OCI-LY7 (cell line): Measurements from ENCODE around the gene NDUFB3. TPM values are rescaled to one million over a fixed set of nuclear protein-coding genes. Genes with fewer than 3 reads are reported as not detected.

Experiments used
- BruUV-seq: library from RNA; stranded (reverse); fragments of 400-500 nt; replicated peaks from 2 replicates; lab custom pipeline; 2021; lab: Mats Ljungman, UMichigan
- CTCF ChIA-PET: fragments of 300-600 bp; sonication (Branson Sonifier 250); formaldehyde crosslinking; loops from one replicate; lab custom pipeline; 2022; ENCODE audit warnings: antibody characterized with exemption; ENCODE audit not compliant: unreplicated experiment; lab: Charles Lee
- POLR2A ChIA-PET: fragments of 300-600 bp; sonication (Branson Sonifier 250); formaldehyde crosslinking; loops from one replicate; lab custom pipeline; 2022; ENCODE audit warnings: antibody characterized with exemption; lab: Charles Lee
- DNase-seq: peaks from one replicate; pipeline ENCODE4 v3.0.0-alpha.2; 2015; ENCODE audit warnings: low spot score
- H2AFZ ChIP-seq: fragments of 200-600 bp; sonication (generic), shearing (Covaris generic); 2 replicates; pipeline ENCODE4 v1.6.1; 2014; ENCODE audit warnings: mild to moderate bottlenecking, antibody characterized with exemption, low read length, moderate library complexity
- H3K27ac ChIP-seq: fragments of 200-600 bp; sonication (generic); 2 replicates; pipeline ENCODE4 v1.5.1; 2014; ENCODE audit warnings: mixed run types, low read depth, mild to moderate bottlenecking, moderate library complexity, low read length, inconsistent platforms; ENCODE audit not compliant: poor library complexity, severe bottlenecking
- H3K36me3 ChIP-seq: fragments of 200-600 bp; sonication (generic); 2 replicates; pipeline ENCODE4 v1.6.1; 2014; ENCODE audit warnings: mild to moderate bottlenecking, antibody characterized with exemption, low read length, moderate library complexity, mixed read lengths; ENCODE audit not compliant: insufficient read depth
- H3K4me1 ChIP-seq: fragments of 200-600 bp; sonication (generic); 2 replicates; pipeline ENCODE4 v1.5.1; 2014; ENCODE audit warnings: mild to moderate bottlenecking, low read length; ENCODE audit not compliant: insufficient read depth, poor library complexity, severe bottlenecking
- H3K4me2 ChIP-seq: fragments of 200-600 bp; sonication (generic); 2 replicates; pipeline ENCODE4 v1.6.1; 2014; ENCODE audit warnings: mild to moderate bottlenecking, low read length
- H3K4me3 ChIP-seq: fragments of 200-600 bp; sonication (generic); 2 replicates; pipeline ENCODE4 v1.5.1; 2014; ENCODE audit warnings: mild to moderate bottlenecking, low read depth, low read length; ENCODE audit not compliant: poor library complexity, severe bottlenecking
- H3K79me2 ChIP-seq: fragments of 200-600 bp; sonication (generic); 2 replicates; pipeline ENCODE4 v1.6.1; 2016; ENCODE audit warnings: low read depth, mild to moderate bottlenecking, low read length, moderate library complexity, mixed read lengths; ENCODE audit not compliant: insufficient read depth
- H3K9me2 ChIP-seq: fragments of 200-600 bp; sonication (generic); 2 replicates; pipeline ENCODE4 v1.6.1; 2016; ENCODE audit warnings: mild to moderate bottlenecking, low read length, mixed read lengths; ENCODE audit not compliant: insufficient read depth
- H3K9me3 ChIP-seq: fragments of 200-600 bp; sonication (generic); 2 replicates; pipeline ENCODE4 v1.6.1; 2014; ENCODE audit warnings: mild to moderate bottlenecking, mixed run types, low read length, mixed read lengths
- H4K20me1 ChIP-seq: fragments of 200-600 bp; sonication (generic); 2 replicates; pipeline ENCODE4 v1.6.1; 2014; ENCODE audit warnings: mild to moderate bottlenecking, antibody characterized with exemption, low read length, moderate library complexity, mixed read lengths; ENCODE audit not compliant: insufficient read depth
- CTCF ChIP-seq: fragments of 200-600 bp; sonication (generic); conservative IDR thresholded peaks from 2 replicates; pipeline ENCODE4 v1.5.1; 2014; ENCODE audit warnings: mild to moderate bottlenecking, antibody characterized with exemption, low read length, moderate library complexity, mixed read lengths
- EZH2phosphoT487 ChIP-seq: fragments of 200-600 bp; sonication (generic); IDR thresholded peaks from 2 replicates; pipeline ENCODE4 v1.6.1; 2018; ENCODE audit warnings: low read depth, borderline replicate concordance, mild to moderate bottlenecking, mixed run types, antibody characterized with exemption, low read length, moderate library complexity, mixed read lengths
- intact Hi-C: fragments of 100-400 bp; cut with micrococcal nuclease; formaldehyde crosslinking; loops from one replicate; pipeline ENCODE4 v1.10.0; 2022; ENCODE audit not compliant: unreplicated experiment
- total RNA-seq, 2 experiments: library from RNA; depleted of rRNA in 1 of 2; stranded (reverse); fragments of >200 nt in 1 of 2; shearing (Covaris generic) in 1 of 2; gene quantifications; 2 replicates each; pipeline ENCODE4 v1.2.3, GENCODE V29; 2014 to 2022

The NDUFB3 gene
- total RNA-seq, 2 experiments from 2014 or later, result 90.5 to 115 TPM

GRCh38 chr2:201090574-201090973 lies 18.8 kb downstream of the NDUFB3 start:
- Histone ChIP-seq H3K4me1 (no peaks in the 10 kb centered on the region), H3K9me2 (no peaks in the 10 kb centered on the region), H4K20me1 (no peaks in the 10 kb centered on the region), H3K4me2 (no peak overlapping the region), H3K27ac (no peak overlapping the region), H3K36me3 (peaks cover 48% of the 10 kb centered on the region), H3K79me2 (no peaks in the 10 kb centered on the region), H2AFZ (no peak overlapping the region), H3K4me3 (no peak overlapping the region), H3K9me3 (no peaks in the 10 kb centered on the region)
- no TSS peak for BruUV-seq
- TF ChIP-seq EZH2phosphoT487, result no peak
- TF ChIP-seq CTCF, result no peak
- POLR2A ChIA-PET, result interaction anchor here (0.8 kb wide), 1 partner anchor 17 kb away, joined by 4 read pairs; no protein-coding TSS in a partner anchor
- DNase-seq, result no peak
- CTCF ChIA-PET, result no interaction called here
- intact Hi-C loops, result no loop called here

DNA sequence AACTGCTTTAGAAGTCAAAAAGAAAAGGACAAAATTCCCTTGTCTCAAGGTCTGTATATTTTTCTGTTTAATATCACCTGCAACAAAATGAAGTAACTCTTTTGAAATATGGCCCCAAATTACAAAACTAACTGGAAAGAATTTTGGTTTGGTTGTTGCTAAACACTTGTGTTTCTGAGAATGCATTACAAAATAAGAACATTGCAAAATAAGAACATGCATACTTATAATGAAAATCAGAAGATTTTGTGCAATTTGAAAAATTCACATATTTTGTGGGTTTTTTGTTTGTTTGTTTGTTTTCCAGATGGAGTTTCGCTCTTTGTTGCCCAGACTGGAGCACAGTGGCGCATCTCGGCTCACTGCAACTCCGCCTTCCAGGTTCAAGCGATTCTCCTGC lies 21.8 kb downstream of the NDUFB3 start:
- Histone ChIP-seq H3K4me1 (no peaks in the 10 kb centered on the region), H3K9me3 (no peaks in the 10 kb centered on the region), H2AFZ (no peak overlapping the region), H3K4me2 (no peak overlapping the region), H3K27ac (no peak overlapping the region), H3K79me2 (no peaks in the 10 kb centered on the region), H3K4me3 (no peak overlapping the region), H3K9me2 (no peaks in the 10 kb centered on the region), H3K36me3 (peaks cover 18% of the 10 kb centered on the region), H4K20me1 (no peaks in the 10 kb centered on the region)
- no peak for DNase-seq
- intact Hi-C loops, result no loop called here
- TF ChIP-seq CTCF (no peak), EZH2phosphoT487 (no peak)
- CTCF ChIA-PET, result no interaction called here
- POLR2A ChIA-PET, result no interaction called here
- BruUV-seq, result no TSS peak

DNA sequence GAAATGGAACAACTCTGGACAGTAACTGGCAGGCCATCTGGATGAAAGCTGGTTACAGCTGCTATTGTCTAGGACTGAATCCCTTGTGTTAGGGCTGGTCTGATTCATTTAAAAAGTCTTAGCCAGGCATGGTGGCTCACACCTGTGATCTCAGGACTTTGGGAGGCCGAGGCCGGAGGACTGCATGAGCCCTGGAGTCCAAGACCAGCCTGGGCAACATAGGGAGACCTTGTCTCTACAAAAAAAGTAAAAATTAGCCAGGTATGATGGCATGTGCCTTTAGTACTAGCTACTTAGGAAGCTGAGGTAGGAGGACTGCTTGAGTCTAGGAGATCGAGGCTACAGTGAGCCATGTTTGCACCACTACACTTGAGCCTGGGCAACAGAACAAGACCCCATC lies 28.7 kb downstream of the NDUFB3 start:
- ChIA-PET CTCF (no interaction called here), POLR2A (interaction anchor here (0.6 kb wide), 1 partner anchor 213 kb away, joined by 4 read pairs; no protein-coding TSS in a partner anchor)
- Histone ChIP-seq H4K20me1 (no peaks in the 10 kb centered on the region), H3K79me2 (no peaks in the 10 kb centered on the region), H3K4me2 (no peak overlapping the region), H2AFZ (no peak overlapping the region), H3K9me3 (no peaks in the 10 kb centered on the region), H3K27ac (no peak overlapping the region), H3K4me1 (peaks cover 8% of the 10 kb centered on the region), H3K4me3 (no peak overlapping the region), H3K36me3 (no peaks in the 10 kb centered on the region), H3K9me2 (no peaks in the 10 kb centered on the region)
- TF ChIP-seq CTCF (no peak), EZH2phosphoT487 (no peak)
- intact Hi-C loops, result no loop called here
- BruUV-seq, result no TSS peak
- no peak for DNase-seq
